Measurements from ENCODE around the gene CHAF1B. TPM values are rescaled to one million over a fixed set of nuclear protein-coding genes. Genes with fewer than 3 reads are reported as not detected.

The CHAF1B gene
- total RNA-seq, 1 donor from 2014 or later = 3.6 TPM

GRCh38 chr21:36347962-36348328, 37.2 kb upstream of the CHAF1B start:
- no peak for DNase-seq (ENCODE audit: low read depth)
- H3K4me3 ChIP-seq (ENCODE audit: low read depth, low read length) = no peak overlapping the region
- no peak for TF ChIP-seq CTCF (IDR thresholded peaks at IDR 0.05; ENCODE audit: insufficient read depth, low read length, poor library complexity, severe bottlenecking)
- no peaks in the 10 kb centered on the region for H3K27me3 ChIP-seq (ENCODE audit: control insufficient read depth, insufficient read depth, low read length)
- no peaks in the 10 kb centered on the region for H3K36me3 ChIP-seq (ENCODE audit: control insufficient read depth, insufficient read depth, low read length)

GRCh38 chr21:36349315-36349714, 35.9 kb upstream of the CHAF1B start:
- H3K36me3 ChIP-seq (ENCODE audit: control insufficient read depth, insufficient read depth, low read length) = no peaks in the 10 kb centered on the region

GRCh38 chr21:36350282-36350910, 34.8 kb upstream of the CHAF1B start:
- Histone ChIP-seq H3K36me3 (ENCODE audit: control insufficient read depth, insufficient read depth, low read length) (no peaks in the 10 kb centered on the region), H3K4me3 (ENCODE audit: low read depth, low read length) (no peak overlapping the region), H3K27me3 (ENCODE audit: control insufficient read depth, insufficient read depth, low read length) (no peaks in the 10 kb centered on the region)
- DNase-seq (ENCODE audit: low read depth) = no peak
- no peak for TF ChIP-seq CTCF (IDR thresholded peaks at IDR 0.05; ENCODE audit: insufficient read depth, low read length, poor library complexity, severe bottlenecking)

More at GRCh38 chr21:36349315-36349714, 35.9 kb upstream of the CHAF1B start:
- no peaks in the 10 kb centered on the region for H3K27me3 ChIP-seq (ENCODE audit: control insufficient read depth, insufficient read depth, low read length)
- no peak for DNase-seq (ENCODE audit: low read depth)
- H3K4me3 ChIP-seq (ENCODE audit: low read depth, low read length) = no peak overlapping the region
- no peak for TF ChIP-seq CTCF (IDR thresholded peaks at IDR 0.05; ENCODE audit: insufficient read depth, low read length, poor library complexity, severe bottlenecking)

- Histone ChIP-seq H3K4me3 (ENCODE audit: low read depth, low read length) (no peak overlapping the region), H3K27me3 (ENCODE audit: control insufficient read depth, insufficient read depth, low read length) (no peaks in the 10 kb centered on the region), H3K36me3 (ENCODE audit: control insufficient read depth, insufficient read depth, low read length) (no peaks in the 10 kb centered on the region)
- TF ChIP-seq CTCF (IDR thresholded peaks at IDR 0.05; ENCODE audit: insufficient read depth, low read length, poor library complexity, severe bottlenecking) = no peak
- no peak for DNase-seq (ENCODE audit: low read depth)
These were observed 30.1 kb upstream of the CHAF1B start for GRCh38 chr21:36354918-36355680.

- DNase-seq (ENCODE audit: low read depth) = no peak
- no peak for TF ChIP-seq CTCF (IDR thresholded peaks at IDR 0.05; ENCODE audit: insufficient read depth, low read length, poor library complexity, severe bottlenecking)
- Histone ChIP-seq H3K36me3 (ENCODE audit: control insufficient read depth, insufficient read depth, low read length) (no peaks in the 10 kb centered on the region), H3K4me3 (ENCODE audit: low read depth, low read length) (no peak overlapping the region), H3K27me3 (ENCODE audit: control insufficient read depth, insufficient read depth, low read length) (no peaks in the 10 kb centered on the region)
These were observed 29.3 kb upstream of the CHAF1B start for GRCh38 chr21:36355868-36356267.
